HEK293 (cell line): ENCODE results near the gene TRMU.

Source experiments
- CTCF ChIA-PET: fragments of 350-600 bp; formaldehyde crosslinking; extraction: SDS; loops from one replicate; lab custom pipeline; 2021; ENCODE audit warnings: antibody characterized with exemption; lab: Yijun Ruan, JAX
- POLR2A ChIA-PET: fragments of 300-600 bp; formaldehyde crosslinking; extraction: SDS; loops from one replicate; lab custom pipeline; 2020; ENCODE audit warnings: antibody characterized with exemption, inconsistent platforms; lab: Yijun Ruan, JAX
- H3K27ac ChIP-seq: fragments of 200-500 bp; sonication (Bioruptor generic); 2 replicates; pipeline ENCODE4 v1.5.1; 2014; ENCODE audit warnings: low read depth, low read length, control low read depth, inconsistent platforms; ENCODE audit errors: extremely low read depth
- H3K36me3 ChIP-seq, 2 experiments: fragments of 200-500 bp in 1 of 2; sonication (Bioruptor generic) in 1 of 2; 1 replicate in 1 of 2; 2 replicates in 1 of 2; pipeline ENCODE4 v1.5.1; 2014 to 2017; ENCODE audit warnings: inconsistent platforms in 2 of 2, low read length in 2 of 2; ENCODE audit not compliant: control insufficient read depth in 2 of 2, insufficient read depth in 1 of 2
- H3K4me1 ChIP-seq: fragments of 200-500 bp; sonication (Bioruptor generic); 2 replicates; pipeline ENCODE4 v1.5.1; 2014; ENCODE audit warnings: mild to moderate bottlenecking, low read length, inconsistent platforms; ENCODE audit not compliant: control insufficient read depth, insufficient read depth
- H3K4me3 ChIP-seq: 2 replicates; pipeline ENCODE4 v1.5.1; 2011; ENCODE audit warnings: low read depth, mild to moderate bottlenecking, control low read depth, low read length, moderate library complexity
- H3K9me3 ChIP-seq: fragments of 200-500 bp; sonication (Bioruptor generic); 2 replicates; pipeline ENCODE4 v1.5.1; 2014; ENCODE audit warnings: low read depth, low read length, inconsistent platforms; ENCODE audit not compliant: control insufficient read depth, insufficient read depth
- GLIS2 ChIP-seq: fragments of 450-650 bp; formaldehyde crosslinking; IDR thresholded peaks from 2 replicates; pipeline ENCODE4 v1.5.1; 2016; ENCODE audit warnings: missing biosample characterization, missing genetic modification characterization
- HOXD13 ChIP-seq: sonication (generic); formaldehyde crosslinking; IDR thresholded peaks from 2 replicates; pipeline ENCODE4 v1.8.0; 2022; ENCODE audit warnings: missing genetic modification reagents, borderline replicate concordance
- KLF8 ChIP-seq: fragments of 450-650 bp; formaldehyde crosslinking; IDR thresholded peaks from 2 replicates; pipeline ENCODE4 v1.5.1; 2016; ENCODE audit warnings: missing biosample characterization, missing genetic modification characterization
- MZF1 ChIP-seq: fragments of 450-650 bp; formaldehyde crosslinking; IDR thresholded peaks from 2 replicates; pipeline ENCODE4 v1.5.1; 2017; ENCODE audit warnings: missing biosample characterization, missing genetic modification characterization, borderline replicate concordance
- OSR2 ChIP-seq: fragments of 450-650 bp; formaldehyde crosslinking; IDR thresholded peaks from 2 replicates; pipeline ENCODE4 v1.5.1; 2016; ENCODE audit warnings: missing biosample characterization, missing genetic modification characterization
- SCRT2 ChIP-seq: fragments of 450-650 bp; formaldehyde crosslinking; IDR thresholded peaks from 2 replicates; pipeline ENCODE4 v1.5.1; 2016; ENCODE audit warnings: missing biosample characterization, missing genetic modification characterization
- SP7 ChIP-seq: fragments of 450-650 bp; formaldehyde crosslinking; IDR thresholded peaks from 2 replicates; pipeline ENCODE4 v1.5.1; 2016; ENCODE audit warnings: missing biosample characterization, missing genetic modification characterization
- ZIC2 ChIP-seq: fragments of 450-650 bp; formaldehyde crosslinking; IDR thresholded peaks from 2 replicates; pipeline ENCODE4 v1.5.1; 2016; ENCODE audit warnings: missing biosample characterization, missing genetic modification characterization
- ZNF121 ChIP-seq: fragments of 450-650 bp; formaldehyde crosslinking; IDR thresholded peaks from 2 replicates; pipeline ENCODE4 v1.5.1; 2016; ENCODE audit warnings: missing biosample characterization, missing genetic modification characterization
- ZNF138 ChIP-seq: fragments of 450-650 bp; formaldehyde crosslinking; IDR thresholded peaks from 2 replicates; pipeline ENCODE4 v1.5.1; 2016; ENCODE audit warnings: missing biosample characterization, missing genetic modification characterization, borderline replicate concordance
- ZNF146 ChIP-seq: fragments of 450-650 bp; formaldehyde crosslinking; IDR thresholded peaks from 2 replicates; pipeline ENCODE4 v1.5.1; 2016; ENCODE audit warnings: missing biosample characterization, missing genetic modification characterization
- ZNF184 ChIP-seq: fragments of 450-650 bp; IDR thresholded peaks from 2 replicates; pipeline ENCODE4 v1.5.1; 2018; ENCODE audit warnings: missing biosample characterization, mild to moderate bottlenecking, missing genetic modification characterization
- ZNF248 ChIP-seq: fragments of 450-650 bp; formaldehyde crosslinking; IDR thresholded peaks from 2 replicates; pipeline ENCODE4 v1.5.1; 2017; ENCODE audit warnings: missing biosample characterization, missing genetic modification characterization
- ZNF530 ChIP-seq: fragments of 450-650 bp; formaldehyde crosslinking; IDR thresholded peaks from 2 replicates; pipeline ENCODE4 v1.5.1; 2016; ENCODE audit warnings: low read depth, missing biosample characterization, missing genetic modification characterization
- ZNF571 ChIP-seq: fragments of 450-650 bp; formaldehyde crosslinking; IDR thresholded peaks from 2 replicates; pipeline ENCODE4 v1.5.0; 2017; ENCODE audit warnings: missing biosample characterization, missing genetic modification characterization
- ZNF660 ChIP-seq: fragments of 450-650 bp; IDR thresholded peaks from 2 replicates; pipeline ENCODE4 v1.5.1; 2018; ENCODE audit warnings: missing biosample characterization, mild to moderate bottlenecking, missing genetic modification characterization
- ZNF707 ChIP-seq: fragments of 450-650 bp; formaldehyde crosslinking; IDR thresholded peaks from 2 replicates; pipeline ENCODE4 v1.5.1; 2016; ENCODE audit warnings: missing biosample characterization, missing genetic modification characterization
- ZSCAN16 ChIP-seq: fragments of 450-650 bp; formaldehyde crosslinking; IDR thresholded peaks from 2 replicates; pipeline ENCODE4 v1.5.1; 2016; ENCODE audit warnings: missing biosample characterization, missing genetic modification characterization
- ZSCAN23 ChIP-seq: fragments of 450-650 bp; formaldehyde crosslinking; IDR thresholded peaks from 2 replicates; pipeline ENCODE4 v1.5.1; 2016; ENCODE audit warnings: missing biosample characterization, missing genetic modification characterization
- TF ChIP-seq, protein P1 (sequence below): fragments of 450-650 bp; formaldehyde crosslinking; IDR thresholded peaks from 2 replicates; pipeline ENCODE4 v1.5.1; 2016; ENCODE audit warnings: missing biosample characterization, missing genetic modification characterization
- TF ChIP-seq, protein P2 (sequence below): fragments of 450-650 bp; IDR thresholded peaks from 2 replicates; pipeline ENCODE4 v1.5.1; 2018; ENCODE audit warnings: missing biosample characterization, mild to moderate bottlenecking, missing genetic modification characterization

TRMU gene

DNA sequence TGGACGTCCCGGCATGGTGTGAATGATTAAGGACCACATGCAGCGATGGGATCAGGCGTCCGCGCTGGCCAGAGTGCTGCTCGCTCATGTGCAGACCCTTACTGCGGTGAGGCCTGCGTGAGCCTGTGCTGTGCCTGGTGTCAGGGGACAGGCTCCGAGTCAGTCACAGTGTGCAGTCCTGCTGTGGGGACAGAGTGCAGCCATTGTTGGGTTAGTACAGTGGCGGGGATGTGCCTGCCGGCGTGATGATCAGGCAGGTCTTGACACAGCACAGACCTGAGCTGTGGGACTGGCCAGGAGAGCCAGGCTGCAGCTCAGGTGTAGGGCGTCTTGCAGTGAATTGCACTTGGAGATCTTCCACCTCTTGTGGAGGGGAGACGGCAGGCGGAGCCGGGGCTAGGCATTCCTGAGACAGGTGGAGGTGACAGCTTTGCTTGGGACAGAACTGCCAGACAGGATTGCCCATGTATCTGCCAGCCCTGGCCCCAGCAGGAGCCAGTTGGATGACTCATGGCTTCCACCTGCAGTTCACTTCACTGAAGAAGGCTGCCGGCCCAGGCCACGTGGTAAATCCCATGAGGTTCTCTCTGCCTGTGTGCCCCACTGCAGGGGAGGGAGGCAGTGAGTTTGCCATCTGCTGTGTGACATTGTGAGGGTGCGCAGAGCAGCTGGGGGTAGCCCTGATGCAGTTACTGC is 17.3 kb downstream of the TRMU start (continued):
- TF ChIP-seq ZSCAN16 (tag by site-specific recombination) (no peak), ZNF146 (tag by site-specific recombination) (no peak), ZNF530 (no peak), ZSCAN23 (tag by site-specific recombination) (no peak), ZNF138 (tag by site-specific recombination) (no peak), ZNF571 (tag by site-specific recombination) (no peak), ZNF184 (no peak), ZNF248 (tag by site-specific recombination) (no peak), MZF1 (tag by site-specific recombination) (no peak), SP7 (tag by site-specific recombination) (0 out of 2 replicates have a peak, but pooled peaks have one; percentile 31), KLF8 (tag by site-specific recombination) (peak; percentile 29; the same call in 1 of the 2 replicates), OSR2 (peak; percentile 83), ZNF121 (peak; percentile 85), ZNF660 (tag by site-specific recombination) (no peak), ZNF707 (no peak)
- TF ChIP-seq, protein P1, sequence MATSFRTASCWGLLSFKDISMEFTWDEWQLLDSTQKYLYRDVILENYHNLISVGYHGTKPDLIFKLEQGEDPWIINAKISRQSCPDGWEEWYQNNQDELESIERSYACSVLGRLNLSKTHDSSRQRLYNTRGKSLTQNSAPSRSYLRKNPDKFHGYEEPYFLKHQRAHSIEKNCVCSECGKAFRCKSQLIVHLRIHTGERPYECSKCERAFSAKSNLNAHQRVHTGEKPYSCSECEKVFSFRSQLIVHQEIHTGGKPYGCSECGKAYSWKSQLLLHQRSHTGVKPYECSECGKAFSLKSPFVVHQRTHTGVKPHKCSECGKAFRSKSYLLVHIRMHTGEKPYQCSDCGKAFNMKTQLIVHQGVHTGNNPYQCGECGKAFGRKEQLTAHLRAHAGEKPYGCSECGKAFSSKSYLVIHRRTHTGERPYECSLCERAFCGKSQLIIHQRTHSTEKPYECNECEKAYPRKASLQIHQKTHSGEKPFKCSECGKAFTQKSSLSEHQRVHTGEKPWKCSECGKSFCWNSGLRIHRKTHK (tag by site-specific recombination): no peak
- TF ChIP-seq, protein P2, sequence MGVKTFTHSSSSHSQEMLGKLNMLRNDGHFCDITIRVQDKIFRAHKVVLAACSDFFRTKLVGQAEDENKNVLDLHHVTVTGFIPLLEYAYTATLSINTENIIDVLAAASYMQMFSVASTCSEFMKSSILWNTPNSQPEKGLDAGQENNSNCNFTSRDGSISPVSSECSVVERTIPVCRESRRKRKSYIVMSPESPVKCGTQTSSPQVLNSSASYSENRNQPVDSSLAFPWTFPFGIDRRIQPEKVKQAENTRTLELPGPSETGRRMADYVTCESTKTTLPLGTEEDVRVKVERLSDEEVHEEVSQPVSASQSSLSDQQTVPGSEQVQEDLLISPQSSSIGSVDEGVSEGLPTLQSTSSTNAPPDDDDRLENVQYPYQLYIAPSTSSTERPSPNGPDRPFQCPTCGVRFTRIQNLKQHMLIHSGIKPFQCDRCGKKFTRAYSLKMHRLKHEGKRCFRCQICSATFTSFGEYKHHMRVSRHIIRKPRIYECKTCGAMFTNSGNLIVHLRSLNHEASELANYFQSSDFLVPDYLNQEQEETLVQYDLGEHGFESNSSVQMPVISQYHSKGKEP: no peak

GRCh38 chr22:46353483-46354105 is 18.1 kb downstream of the TRMU start:
- POLR2A ChIA-PET: interaction anchor here (1.5 kb wide), 1 partner anchor 17 kb away, joined by 3 read pairs; no protein-coding TSS in a partner anchor
- Histone ChIP-seq H3K4me1 (peaks cover 6% of the 10 kb centered on the region; the same call in 1 of the 2 replicates), H3K9me3 (no peaks in the 10 kb centered on the region), H3K36me3 (peaks cover 11 to 99% of the 10 kb centered on the region in 2 experiments), H3K4me3 (no peak overlapping the region), H3K27ac (peak overlapping the region; percentile 48)
- TF ChIP-seq HOXD13 (CRISPR knock-in tag) (no peak), ZIC2 (peak; percentile 3), GLIS2 (tag by site-specific recombination) (no peak), SCRT2 (tag by site-specific recombination) (peak; percentile 53; the same call in 1 of the 2 replicates)
- CTCF ChIA-PET: interaction anchor here (0.6 to 1.5 kb wide), 7 partner anchors 9 to 1166 kb away, joined by 3 to 5 read pairs (median 3); no protein-coding TSS in a partner anchor
